Measurements from ENCODE around the gene PRR19. TPM values are rescaled to one million over a fixed set of nuclear protein-coding genes. Genes with fewer than 3 reads are reported as not detected.

The PRR19 gene
- total and polyA plus RNA-seq, 10 of the 15 experiments (the other 5 are each of a cell fraction or from before 2014, with no cell fraction given) = 0.09 to 1.7 (median 0.73) TPM; not detected in 1

- TF ChIP-seq CBX3 (IDR thresholded peaks at IDR 0.05; ENCODE audit: borderline replicate concordance, low read depth) (no peak), RAD51 (IDR thresholded peaks at IDR 0.05) (no peak), IRF3 (IDR thresholded peaks at IDR 0.05) (no peak), ZBTB11 (CRISPR knock-in tag; IDR thresholded peaks at IDR 0.05) (no peak), SMAD5 (IDR thresholded peaks at IDR 0.05; ENCODE audit: low read depth) (no peak)
Measured at GRCh38 chr19:42327381-42327780, 25.4 kb downstream of the PRR19 start (continued).

- FAIRE-seq (no peak), DNase-seq (ENCODE audit: low read depth, low spot score) (no peak), ATAC-seq (no peak)
- H3K79me2 ChIP-seq (ENCODE audit: control insufficient read depth, insufficient read depth, low read length) = peaks cover 13% of the 10 kb centered on the region
- no peaks in the 10 kb centered on the region for H4K20me1 ChIP-seq (ENCODE audit: control insufficient read depth, insufficient read depth)
- CTCF ChIA-PET = interaction anchor here (0.7 to 2.9 kb wide), 4 partner anchors 73 to 307 kb away, joined by 3 to 11 read pairs (median 5); no protein-coding TSS in a partner anchor
- H3K4me1 ChIP-seq (ENCODE audit: control insufficient read depth, insufficient read depth, low read length) = peaks cover 7% of the 10 kb centered on the region
- POLR2A ChIA-PET = interaction anchor here (1.0 kb wide), 1 partner anchor 69 kb away, joined by 3 read pairs; no protein-coding TSS in a partner anchor
- SMC1A ChIA-PET (ENCODE audit: uncharacterized antibody, unreplicated experiment) = interaction anchor here (0.7 to 1.5 kb wide), 3 partner anchors 9 to 218 kb away, joined by 3 read pairs; no protein-coding TSS in a partner anchor
- RAD21 ChIA-PET (ENCODE audit: unreplicated experiment) = interaction anchor here (0.9 kb wide), 1 partner anchor 37 kb away, joined by 3 read pairs; no protein-coding TSS in a partner anchor
- H3K9me3 ChIP-seq (replicated peaks; ENCODE audit: control insufficient read depth, insufficient read depth, low read length) = no peaks in the 10 kb centered on the region
- H2AFZ ChIP-seq (ENCODE audit: control insufficient read depth, low read depth, low read length) = no peak overlapping the region
- no peak overlapping the region for H3K9ac ChIP-seq (ENCODE audit: control insufficient read depth, insufficient read depth, low read length)
- BruUV-seq (replicated peaks) = no TSS peak
- intact Hi-C loops (cut with micrococcal nuclease; ENCODE audit: unreplicated experiment) (loop anchor here (5.0 to 10.0 kb wide), 2 partner anchors 94 to 223 kb away; no protein-coding TSS in a partner anchor), in situ Hi-C loops (cut with MboI) (no loop called here)
- no peaks in the 10 kb centered on the region for H3K36me3 ChIP-seq (ENCODE audit: control insufficient read depth in 2 of 2, insufficient read depth in 2 of 2, low read length in 1 of 2)
- H3K27ac ChIP-seq (ENCODE audit: control insufficient read depth, insufficient read depth) = no peak overlapping the region
- WGBS (ENCODE audit: insufficient coverage, insufficient replicate concordance, low lambda C conversion rate, missing lambda C conversion rate) = 4% methylated on average over 1 of the region's 1 CpG
- H3K27me3 ChIP-seq (replicated peaks in 1 of 2; ENCODE audit: control insufficient read depth in 2 of 2, insufficient read depth in 2 of 2, low read length in 1 of 2) = peaks cover 3 to 4% of the 10 kb centered on the region in 2 experiments; a peak in 1 of 4 replicates
- H3K4me3 ChIP-seq = no peak overlapping the region
- H3K4me2 ChIP-seq (ENCODE audit: control insufficient read depth, insufficient read depth) = no peak overlapping the region
- no peak for TF ChIP-seq BMI1 (IDR thresholded peaks at IDR 0.05; ENCODE audit: borderline replicate concordance)
- no peak for TF ChIP-seq CEBPZ (IDR thresholded peaks at IDR 0.05; ENCODE audit: low read depth, low read length)
- TF ChIP-seq SMARCA5 (IDR thresholded peaks at IDR 0.05) = no peak
- no peak for TF ChIP-seq CEBPB (IDR thresholded peaks at IDR 0.05; ENCODE audit: borderline replicate concordance in 1 of 2, low read depth in 2 of 2, low read length in 2 of 2)
- no peak for TF ChIP-seq CREM (IDR thresholded peaks at IDR 0.05; ENCODE audit: low read depth)
- no peak for TF ChIP-seq SMAD1 (IDR thresholded peaks at IDR 0.05; ENCODE audit: low read depth, partially characterized antibody)
- TF ChIP-seq CREB1 (IDR thresholded peaks at IDR 0.05; ENCODE audit: low read depth) = no peak
Measured at GRCh38 chr19:42328106-42328505, 26.2 kb downstream of the PRR19 start.

Data from GM12878 (cell line).